Sigmoid colon (tissue), 7 donors: Measurements from ENCODE around the gene FRMPD4. TPM values are rescaled to one million over a fixed set of nuclear protein-coding genes. Genes with fewer than 3 reads are reported as not detected.

Experiments
- DNase-seq: peaks from one replicate; pipeline ENCODE4 v3.0.0-alpha.2; 2019
- H3K27ac ChIP-seq, 4 donors: fragments of 200-600 bp; sonication (generic); one replicate each; pipeline ENCODE4 v1.5.1; 2016 to 2019; ENCODE audit warnings: mild to moderate bottlenecking in 1 of 4
- H3K27me3 ChIP-seq, 3 donors: fragments of 200-600 bp; sonication (generic); one replicate each; pipeline ENCODE4 v1.5.1; 2019; ENCODE audit warnings: mild to moderate bottlenecking in 1 of 3
- H3K36me3 ChIP-seq, 4 donors: fragments of 200-600 bp; sonication (generic); one replicate each; pipeline ENCODE4 v1.5.1; 2016 to 2019
- H3K4me1 ChIP-seq, 4 donors: fragments of 200-600 bp; sonication (generic); one replicate each; pipeline ENCODE4 v1.5.1; 2017 to 2019
- H3K4me3 ChIP-seq, 4 donors: fragments of 200-600 bp; sonication (generic); one replicate each; pipeline ENCODE4 v1.5.1; 2017 to 2019; ENCODE audit warnings: mild to moderate bottlenecking in 2 of 4, moderate library complexity in 1 of 4
- H3K9me3 ChIP-seq, 4 donors: fragments of 200-600 bp in 3 of 4; sonication (generic) in 3 of 4; one replicate each; pipeline versions ENCODE4 v1.5.1 to v1.6.1; 2013 to 2019
- CTCF ChIP-seq, 4 experiments: fragments of 450-650 bp in 3 of 4; fragments of 200-600 bp in 1 of 4; IDR thresholded peaks; one replicate each; pipeline ENCODE4 v1.5.1; 2016 to 2019; ENCODE audit warnings: antibody characterized with exemption in 4 of 4, mild to moderate bottlenecking in 3 of 4, moderate library complexity in 2 of 4
- EP300 ChIP-seq, 4 donors: sonication (generic); formaldehyde crosslinking; IDR thresholded peaks; one replicate each; pipeline ENCODE4 v1.6.1; 2017; ENCODE audit warnings: antibody characterized with exemption in 4 of 4
- POLR2A ChIP-seq, 2 donors: fragments of 450-650 bp; IDR thresholded peaks; one replicate each; pipeline ENCODE4 v1.6.1; 2016; ENCODE audit warnings: antibody characterized with exemption in 2 of 2, mild to moderate bottlenecking in 2 of 2, moderate library complexity in 2 of 2
- POLR2AphosphoS5 ChIP-seq, 4 donors: sonication (generic); formaldehyde crosslinking; IDR thresholded peaks; one replicate each; pipeline ENCODE4 v1.6.1; 2017; ENCODE audit warnings: antibody characterized with exemption in 4 of 4
- WGBS, 2 donors: extraction: QIAGEN DNeasy Blood & Tissue Kit; methylation state at CpG; one replicate each; pipeline ENCODE4 v1.1.7; 2013; 5-methylcytosine and 5-hydroxymethylcytosine counted together
- intact Hi-C: fragments of 100-400 bp; cut with DNase I; formaldehyde crosslinking; loops from one replicate; pipeline ENCODE4 v1.15.1; 2023
- polyA plus RNA-seq, 3 donors: library from polyadenylated mRNA; stranded (reverse); fragments of 200-250 nt; gene quantifications; one replicate each; pipeline ENCODE4 v1.2.3, GENCODE V29; 2013
- total RNA-seq, 4 donors: library from RNA; depleted of rRNA; stranded (reverse); fragments of >200 nt; gene quantifications; one replicate each; pipeline ENCODE4 v1.1.0, GENCODE V29; 2016
- donor health status: healthy with polysubstance abuse.
- donor health status: Bipolar disorder and iron deficiency.
- donor health status: healthy.

Gene FRMPD4
- total and polyA plus RNA-seq, 7 donors: 0.22 to 5.8 (median 2.9) TPM; not detected in 2

- 80 to 82% methylated on average over 4 of the region's 4 CpGs for WGBS, 2 donors
- DNase-seq: no peak
- H3K4me3 ChIP-seq: no peak overlapping the region
- H3K4me1 ChIP-seq: no peaks in the 10 kb centered on the region
- TF ChIP-seq POLR2A (IDR thresholded peaks at IDR 0.05): no peak
- TF ChIP-seq POLR2AphosphoS5 (IDR thresholded peaks at IDR 0.05): no peak
- no peak for TF ChIP-seq EP300 (IDR thresholded peaks at IDR 0.05)
- TF ChIP-seq CTCF (IDR thresholded peaks at IDR 0.05): no peak
- intact Hi-C loops: no loop called here
- no peaks in the 10 kb centered on the region for H3K9me3 ChIP-seq
- no peaks in the 10 kb centered on the region for H3K36me3 ChIP-seq
- H3K27me3 ChIP-seq: no peaks in the 10 kb centered on the region
- H3K27ac ChIP-seq: no peak overlapping the region
These were observed 85.4 kb downstream of the FRMPD4 start for GRCh38 chrX:12223650-12224049.

- H3K36me3 ChIP-seq: no peaks in the 10 kb centered on the region
- no peaks in the 10 kb centered on the region for H3K4me1 ChIP-seq
- TF ChIP-seq POLR2A (IDR thresholded peaks at IDR 0.05) (no peak), CTCF (IDR thresholded peaks at IDR 0.05) (no peak), EP300 (IDR thresholded peaks at IDR 0.05) (no peak), POLR2AphosphoS5 (IDR thresholded peaks at IDR 0.05) (no peak)
- no peaks in the 10 kb centered on the region for H3K9me3 ChIP-seq
- intact Hi-C loops: no loop called here
- DNase-seq: no peak
- H3K4me3 ChIP-seq: no peak overlapping the region
- H3K27me3 ChIP-seq: no peaks in the 10 kb centered on the region
- H3K27ac ChIP-seq: no peak overlapping the region
- 9 to 44% methylated on average over 1 of the region's 1 CpG for WGBS, 2 donors
These were observed 86.8 kb downstream of the FRMPD4 start for GRCh38 chrX:12225107-12225506.

- TF ChIP-seq CTCF (IDR thresholded peaks at IDR 0.05): no peak
- no peak for TF ChIP-seq EP300 (IDR thresholded peaks at IDR 0.05)
- TF ChIP-seq POLR2A (IDR thresholded peaks at IDR 0.05): no peak
- no peak for TF ChIP-seq POLR2AphosphoS5 (IDR thresholded peaks at IDR 0.05)
- no peaks in the 10 kb centered on the region for H3K4me1 ChIP-seq
- intact Hi-C loops: no loop called here
- H3K27me3 ChIP-seq: no peaks in the 10 kb centered on the region
- H3K36me3 ChIP-seq: no peaks in the 10 kb centered on the region
- H3K9me3 ChIP-seq: no peaks in the 10 kb centered on the region
- no peak overlapping the region for H3K27ac ChIP-seq
- no peak for DNase-seq
- no peak overlapping the region for H3K4me3 ChIP-seq
- 43 to 75% methylated on average over 2 of the region's 2 CpGs for WGBS, 2 donors
These were observed 89.3 kb downstream of the FRMPD4 start for GRCh38 chrX:12227412-12228041.

- Histone ChIP-seq H3K9me3 (no peaks in the 10 kb centered on the region), H3K27ac (no peak overlapping the region), H3K27me3 (no peaks in the 10 kb centered on the region), H3K36me3 (no peaks in the 10 kb centered on the region), H3K4me3 (no peak overlapping the region), H3K4me1 (no peaks in the 10 kb centered on the region)
- TF ChIP-seq POLR2A (IDR thresholded peaks at IDR 0.05) (no peak), EP300 (IDR thresholded peaks at IDR 0.05) (no peak), POLR2AphosphoS5 (IDR thresholded peaks at IDR 0.05) (no peak), CTCF (IDR thresholded peaks at IDR 0.05) (no peak)
- WGBS, 2 donors: 38 to 62% methylated on average over 4 of the region's 4 CpGs
- intact Hi-C loops: no loop called here
- DNase-seq: no peak
These were observed 90.6 kb downstream of the FRMPD4 start for GRCh38 chrX:12228862-12229261.

GRCh38 chrX:12229986-12230385 lies 91.7 kb downstream of the FRMPD4 start:
- no peak overlapping the region for H3K27ac ChIP-seq
- no peaks in the 10 kb centered on the region for H3K27me3 ChIP-seq
- 96 to 97% methylated on average over 2 of the region's 2 CpGs for WGBS, 2 donors
- no peak for DNase-seq
- no peak for TF ChIP-seq CTCF (IDR thresholded peaks at IDR 0.05)
- TF ChIP-seq POLR2AphosphoS5 (IDR thresholded peaks at IDR 0.05): no peak
- TF ChIP-seq EP300 (IDR thresholded peaks at IDR 0.05): no peak
- no peak for TF ChIP-seq POLR2A (IDR thresholded peaks at IDR 0.05)
- no peaks in the 10 kb centered on the region for H3K4me1 ChIP-seq
- H3K4me3 ChIP-seq: no peak overlapping the region
- intact Hi-C loops: no loop called here
- no peaks in the 10 kb centered on the region for H3K36me3 ChIP-seq
- H3K9me3 ChIP-seq: no peaks in the 10 kb centered on the region
